Measurements from ENCODE around the gene CEBPG.
A peak's percentile ranks its signal among the peaks of the same experiment; 100 is the strongest.

CEBPG gene

GRCh38 chr19:33402421-33403220 lies 29.1 kb downstream of the CEBPG start:
- no peak overlapping the region for H3K4me3 ChIP-seq
- no peak overlapping the region for H3K27ac ChIP-seq

- peak overlapping the region in 1 of 21 experiments; percentile 65 for H3K27ac ChIP-seq
- H3K4me3 ChIP-seq, result no peak overlapping the region
Observed at GRCh38 chr19:33403221-33403972, 29.9 kb downstream of the CEBPG start.

GRCh38 chr19:33403973-33404304 lies 30.4 kb downstream of the CEBPG start:
- peak overlapping the region in 2 of 21 experiments; percentile 29 to 65 for H3K27ac ChIP-seq

GRCh38 chr19:33404506-33405253 lies 31.2 kb downstream of the CEBPG start:
- no peak overlapping the region for H3K4me3 ChIP-seq
- peak overlapping the region in 4 of 21 experiments; percentile 14 to 65 (median 25) for H3K27ac ChIP-seq

More at GRCh38 chr19:33403973-33404304, 30.4 kb downstream of the CEBPG start:
- no peak overlapping the region for H3K4me3 ChIP-seq

GRCh38 chr19:33405254-33405552 lies 31.7 kb downstream of the CEBPG start:
- Histone ChIP-seq H3K4me3 (no peak overlapping the region), H3K27ac (peak overlapping the region in 3 of 21 experiments; percentile 14 to 65 (median 34))

- Histone ChIP-seq H3K4me3 (no peak overlapping the region), H3K27ac (peak overlapping the region in 5 of 21 experiments; percentile 11 to 65 (median 34))
Observed at GRCh38 chr19:33405553-33406461, 32.3 kb downstream of the CEBPG start.

GRCh38 chr19:33406521-33407139 lies 33.1 kb downstream of the CEBPG start:
- Histone ChIP-seq H3K27ac (peak overlapping the region in 2 of 21 experiments; percentile 1 to 55), H3K4me3 (no peak overlapping the region)

GRCh38 chr19:33407140-33407551 lies 33.6 kb downstream of the CEBPG start:
- no peak overlapping the region for H3K27ac ChIP-seq
- H3K4me3 ChIP-seq, result no peak overlapping the region

GRCh38 chr19:33407716-33408115 lies 34.2 kb downstream of the CEBPG start:
- no peak overlapping the region for H3K4me3 ChIP-seq
- no peak overlapping the region for H3K27ac ChIP-seq

GRCh38 chr19:33408116-33408515 lies 34.6 kb downstream of the CEBPG start:
- no peak overlapping the region for H3K4me3 ChIP-seq
- no peak overlapping the region for H3K27ac ChIP-seq

- Histone ChIP-seq H3K27ac (no peak overlapping the region), H3K4me3 (no peak overlapping the region)
Observed at GRCh38 chr19:33408538-33409434, 35.3 kb downstream of the CEBPG start.

- Histone ChIP-seq H3K27ac (no peak overlapping the region), H3K4me3 (no peak overlapping the region)
Observed at GRCh38 chr19:33409906-33410685, 36.6 kb downstream of the CEBPG start.

- Histone ChIP-seq H3K27ac (no peak overlapping the region), H3K4me3 (no peak overlapping the region)
Observed at GRCh38 chr19:33410915-33411401, 37.4 kb downstream of the CEBPG start.

- H3K27ac ChIP-seq, result no peak overlapping the region
- H3K4me3 ChIP-seq, result no peak overlapping the region
Observed at GRCh38 chr19:33411621-33412180, 38.2 kb downstream of the CEBPG start.

- Histone ChIP-seq H3K27ac (no peak overlapping the region), H3K4me3 (no peak overlapping the region)
Observed at GRCh38 chr19:33412601-33413425, 39.3 kb downstream of the CEBPG start.

- H3K4me3 ChIP-seq, result no peak overlapping the region
- no peak overlapping the region for H3K27ac ChIP-seq
Observed at GRCh38 chr19:33413426-33413725, 39.9 kb downstream of the CEBPG start.

Data from skin epidermis (tissue), 12 donors.